DMS114 treated with DMSO at 0.1 percent for 48 hours (cell line): Measurements from ENCODE around the gene ATXN1.

ENCODE experiments used
- DNase-seq: peaks from one replicate; lab custom pipeline; 2025; ENCODE audit not compliant: unreplicated experiment; lab: John Stamatoyannopoulos, UW

Gene ATXN1

DNA sequence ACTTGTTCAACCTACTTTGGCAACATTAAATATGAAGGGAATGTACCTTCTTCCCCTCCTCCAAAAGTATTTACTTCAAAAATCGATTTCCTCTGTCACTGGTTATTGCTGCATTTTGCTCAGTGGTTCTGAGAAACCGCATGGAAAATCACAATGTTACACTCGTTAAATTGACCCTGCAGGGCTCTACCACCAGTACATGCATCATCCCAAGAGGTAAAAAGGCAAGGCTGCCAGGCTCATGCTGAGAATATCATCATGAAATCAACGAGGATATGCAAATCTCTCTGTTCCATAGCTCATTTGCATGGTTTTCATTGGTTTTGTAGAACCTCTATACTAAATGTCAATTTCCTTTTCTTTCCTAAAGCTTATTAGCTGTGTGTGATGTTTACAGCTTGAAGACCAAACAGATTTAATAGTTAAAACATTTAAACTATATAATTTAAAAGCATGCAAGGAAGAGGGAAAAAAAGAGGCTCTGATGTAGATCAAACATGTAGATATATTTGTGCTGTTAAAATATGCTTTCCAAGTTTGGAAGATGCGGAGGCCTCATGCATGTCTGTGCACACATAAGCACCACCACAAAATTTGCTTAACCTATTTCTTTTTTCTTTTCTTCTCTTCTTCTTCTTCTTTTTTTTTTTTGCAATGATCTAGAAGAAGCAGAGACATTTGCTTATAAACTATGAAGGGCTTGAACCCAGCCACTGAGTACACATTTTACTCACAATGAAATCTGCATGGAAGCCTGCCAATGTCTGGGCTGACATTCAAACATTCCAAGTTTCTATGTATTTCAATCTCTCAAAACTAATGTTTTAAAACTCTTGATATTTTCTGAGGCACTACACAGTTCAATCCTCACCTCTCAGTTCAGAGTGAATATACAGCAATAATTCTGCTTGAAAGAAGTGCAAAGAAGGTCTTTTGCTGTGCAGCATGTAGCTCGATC lies 328.9 kb downstream of the ATXN1 start:
- no peak for DNase-seq

DNA sequence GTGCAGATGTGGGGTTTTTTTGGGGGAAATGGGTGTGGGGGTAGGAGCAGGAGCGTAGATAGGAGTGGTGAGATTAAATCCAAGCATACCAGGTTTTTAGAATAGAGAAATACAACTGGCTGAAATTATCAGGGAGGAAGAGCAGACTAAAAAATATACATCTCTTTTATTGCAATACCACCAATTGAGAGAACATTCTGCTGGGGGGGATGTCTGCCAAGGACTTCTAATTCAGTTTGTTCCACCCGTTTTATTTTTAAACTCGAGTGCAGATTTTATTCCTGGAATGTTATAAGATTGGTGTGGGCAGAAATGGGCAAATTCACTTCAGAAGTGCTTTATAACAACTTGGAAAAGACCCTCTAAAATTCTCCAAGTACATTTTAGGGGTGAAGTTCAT lies 330.2 kb downstream of the ATXN1 start:
- no peak for DNase-seq

- DNase-seq = no peak
These were observed 330.7 kb downstream of the ATXN1 start for GRCh38 chr6:16430391-16431089.

- DNase-seq = no peak
These were observed 331.6 kb downstream of the ATXN1 start for GRCh38 chr6:16429669-16430068.

- no peak for DNase-seq
These were observed 334.1 kb downstream of the ATXN1 start for GRCh38 chr6:16427124-16427523.

GRCh38 chr6:16425881-16426615 lies 335.2 kb downstream of the ATXN1 start:
- no peak for DNase-seq

DNA sequence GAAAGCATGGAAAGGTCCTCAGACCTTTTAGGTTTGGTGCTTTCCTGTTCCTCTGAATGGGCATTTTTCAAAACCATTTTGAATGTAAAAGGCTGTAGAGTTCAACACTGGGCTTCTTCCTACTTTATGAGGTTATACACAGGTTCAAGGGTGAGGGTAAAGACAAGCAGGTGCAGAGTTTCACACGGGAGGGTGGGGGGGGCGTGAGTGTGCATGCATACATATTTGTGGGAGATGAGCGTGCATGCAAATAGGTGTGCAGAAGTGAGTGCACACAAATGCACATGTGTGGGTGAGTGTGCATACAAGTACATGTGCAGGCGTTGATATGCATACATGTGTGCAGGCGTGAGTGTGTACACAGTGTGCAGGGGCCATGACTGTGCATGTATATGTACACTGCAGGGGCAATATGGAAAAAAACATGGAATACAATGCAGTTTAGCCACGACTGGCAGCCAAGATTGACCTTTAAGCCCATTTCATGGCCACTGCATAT lies 339.7 kb downstream of the ATXN1 start:
- no peak for DNase-seq

DNA sequence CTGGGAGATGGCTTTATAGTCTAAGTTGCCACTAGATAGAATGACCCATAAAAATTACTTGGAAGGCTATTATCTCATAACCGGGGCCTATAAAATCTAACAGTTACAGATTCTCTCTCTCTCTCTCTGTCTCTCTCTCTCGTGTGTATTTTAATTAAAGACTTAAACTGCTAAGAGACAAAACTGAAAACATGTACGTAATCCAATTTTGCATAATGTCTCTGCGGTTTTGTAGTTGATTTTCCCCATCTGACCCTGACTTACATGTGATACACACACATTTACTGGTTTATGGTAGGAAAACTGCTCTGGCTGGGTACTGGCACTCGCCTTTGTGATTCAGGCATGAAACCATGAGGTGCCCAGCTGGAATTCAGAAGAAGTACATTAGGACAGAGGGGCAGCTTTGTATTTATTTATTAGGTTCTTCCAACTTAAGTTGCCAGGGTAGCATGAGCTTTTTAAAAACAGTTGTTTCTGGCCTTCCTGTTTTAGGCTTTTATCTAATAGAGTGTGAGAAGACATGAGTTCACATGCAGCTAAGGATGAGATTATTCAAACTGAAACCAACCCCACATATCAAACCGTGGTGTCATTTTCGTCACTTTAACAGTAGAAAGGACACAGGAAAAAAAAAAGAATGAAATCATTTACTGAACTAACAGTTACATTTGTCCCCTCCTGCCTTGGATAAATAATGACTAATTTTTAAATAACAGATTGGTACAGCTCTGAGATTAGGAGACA lies 340.4 kb downstream of the ATXN1 start:
- no peak for DNase-seq

DNA sequence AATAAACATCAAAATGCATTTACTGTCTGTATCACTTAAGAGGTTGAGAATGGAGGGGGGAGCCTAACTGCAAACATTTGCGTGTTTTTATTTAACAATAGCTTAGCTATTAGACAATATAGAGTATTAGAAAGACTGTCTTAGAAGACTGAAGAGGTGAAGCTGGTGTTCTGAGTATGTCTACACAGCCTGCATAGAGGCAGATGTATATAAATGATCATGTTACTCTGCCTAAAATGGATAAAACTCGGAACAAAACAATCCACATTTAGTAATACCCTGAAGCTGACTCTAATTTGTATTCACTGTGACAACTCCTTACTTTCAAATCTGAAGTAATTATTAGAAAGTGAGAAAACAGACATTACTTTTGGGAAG lies 340.9 kb downstream of the ATXN1 start:
- no peak for DNase-seq

- DNase-seq = no peak
These were observed 341.5 kb downstream of the ATXN1 start for GRCh38 chr6:16419636-16420336.

GRCh38 chr6:16418151-16418550 lies 343.1 kb downstream of the ATXN1 start:
- DNase-seq = no peak

- no peak for DNase-seq
These were observed 345.6 kb downstream of the ATXN1 start for GRCh38 chr6:16415677-16416076.

- no peak for DNase-seq
These were observed 347.1 kb downstream of the ATXN1 start for GRCh38 chr6:16414205-16414604.

GRCh38 chr6:16413399-16413798 lies 347.9 kb downstream of the ATXN1 start:
- no peak for DNase-seq

DNA sequence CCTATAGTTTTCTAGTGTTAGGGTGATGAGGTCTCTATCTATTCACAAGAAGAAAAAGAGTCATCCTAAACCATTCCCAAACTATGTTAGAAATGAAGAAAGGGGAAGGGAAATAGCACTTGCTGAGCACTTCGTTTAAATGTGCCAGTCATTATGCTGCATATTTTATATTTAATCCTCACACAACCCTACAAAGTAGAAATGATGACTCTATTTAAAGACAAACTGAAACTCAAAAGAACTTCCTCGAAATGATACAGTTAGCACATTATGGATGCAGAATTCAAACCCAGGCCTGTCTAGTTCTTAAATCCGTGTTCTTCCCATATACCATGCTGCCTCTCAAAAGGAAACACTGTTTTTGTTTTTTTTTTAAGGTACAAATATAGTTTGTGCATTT lies 348.3 kb downstream of the ATXN1 start:
- no peak for DNase-seq

DNA sequence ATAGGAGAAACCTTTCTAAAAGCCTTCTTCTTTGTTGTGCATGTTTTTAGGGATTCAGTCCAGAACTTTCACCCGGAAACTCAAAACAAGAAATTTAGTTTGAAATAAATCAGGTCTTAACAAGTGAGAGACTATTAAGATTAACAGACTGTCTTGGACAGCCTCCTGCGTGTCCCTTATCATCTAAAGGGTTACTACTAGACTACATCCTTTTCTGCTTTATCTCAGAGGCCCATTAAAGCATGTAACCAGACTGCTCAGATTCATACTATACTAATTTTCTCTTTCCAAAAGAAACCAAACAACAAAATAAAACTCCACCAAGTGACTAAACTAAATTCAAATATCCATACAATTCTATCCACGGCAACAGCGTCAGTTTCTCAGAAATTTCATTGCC lies 349.1 kb downstream of the ATXN1 start:
- no peak for DNase-seq

- peak; percentile 66 for DNase-seq
These were observed 351.5 kb downstream of the ATXN1 start for GRCh38 chr6:16409531-16410441.

DNA sequence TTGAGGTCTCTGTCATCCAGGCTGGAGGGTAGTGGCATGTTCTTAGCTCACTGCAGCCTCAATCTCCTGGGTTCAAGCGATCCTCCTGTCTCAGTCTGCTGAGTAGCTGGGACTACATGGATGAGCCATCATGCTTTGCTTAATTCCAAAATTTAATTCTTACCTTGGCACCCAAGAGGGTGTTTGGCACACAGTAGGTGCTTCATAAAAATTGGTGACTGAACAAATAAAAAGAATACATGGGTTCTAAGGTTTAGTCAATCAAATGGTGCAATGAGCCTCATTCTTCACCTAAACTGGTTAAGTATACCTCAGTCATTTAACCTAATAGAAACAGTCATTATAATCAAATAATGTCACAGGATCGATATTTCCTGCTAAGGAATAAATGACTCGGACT lies 352.5 kb downstream of the ATXN1 start:
- no peak for DNase-seq

DNA sequence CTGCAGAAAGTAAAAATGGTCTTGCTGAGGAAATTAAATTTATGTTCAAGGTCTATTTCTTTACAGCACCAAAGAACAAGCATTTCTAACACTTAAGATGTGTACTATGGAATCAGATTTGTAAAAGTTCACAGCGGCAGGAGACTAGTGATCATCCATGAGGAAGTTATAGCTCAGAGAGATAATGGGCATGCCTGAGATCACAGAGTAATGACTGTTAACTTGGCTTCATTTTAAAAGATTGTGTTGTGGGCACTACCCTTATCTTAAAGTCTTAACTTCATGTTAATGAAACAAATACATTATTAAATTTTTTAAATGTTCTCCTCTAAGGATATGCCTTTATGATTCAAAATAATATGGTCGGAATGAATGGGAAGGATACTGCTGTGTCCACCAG lies 354.3 kb downstream of the ATXN1 start:
- DNase-seq = no peak
